Stimulated activated CD8-positive, alpha-beta memory T cell treated with anti-CD3 and anti-CD28 coated beads, Interleukin-7, amount 100 ng/mL, for 48 hours (primary cell): ENCODE results near the gene TLL2.

ENCODE experiments used
- DNase-seq, 2 donors: peaks; one replicate each; pipeline ENCODE4 v3.0.0-alpha.2; 2020; ENCODE audit warnings: low read depth in 1 of 2; ENCODE audit errors: extremely low read depth in 1 of 2

The TLL2 gene

DNA sequence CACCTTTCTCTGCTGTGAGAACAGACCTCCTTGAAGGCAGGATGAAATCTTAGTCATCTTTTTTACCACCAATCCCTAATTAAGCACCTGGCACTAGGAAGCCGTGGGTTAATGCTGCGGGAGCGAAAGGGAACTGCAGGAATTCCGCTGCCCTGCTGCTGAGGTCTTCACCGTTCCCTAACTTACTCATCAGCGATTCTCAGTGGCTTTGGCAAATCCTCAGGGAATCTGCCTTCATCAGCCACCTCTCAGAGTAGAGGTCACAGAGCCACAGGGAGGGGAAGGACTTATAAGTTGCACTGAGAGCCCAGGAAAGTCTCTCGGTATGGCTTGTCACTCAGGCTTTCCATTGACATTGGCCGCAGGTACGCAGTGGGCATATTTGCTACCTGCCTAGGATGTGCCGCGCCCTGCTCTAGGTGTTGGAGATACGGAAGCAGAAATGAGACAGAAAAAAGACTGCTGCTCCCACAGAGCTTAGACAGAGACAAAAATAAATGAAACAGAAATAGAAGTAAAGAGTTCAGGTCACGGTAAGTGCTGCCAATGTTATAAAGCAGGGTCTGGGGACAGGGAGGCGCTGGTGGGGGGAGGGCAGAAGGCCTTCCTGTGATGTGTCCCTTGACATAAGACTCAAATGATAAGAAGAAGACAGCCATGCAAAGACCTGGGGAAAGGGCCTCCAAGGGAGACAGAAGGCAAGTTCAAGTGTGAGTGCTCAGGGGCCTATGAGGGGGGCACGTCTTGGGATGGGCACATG is 82.3 kb downstream of the TLL2 start:
- no peak for DNase-seq

GRCh38 chr10:96427291-96427690 is 86.4 kb downstream of the TLL2 start:
- DNase-seq, result no peak

- no peak for DNase-seq
Measured at GRCh38 chr10:96422525-96422924, 91.2 kb downstream of the TLL2 start.

DNA sequence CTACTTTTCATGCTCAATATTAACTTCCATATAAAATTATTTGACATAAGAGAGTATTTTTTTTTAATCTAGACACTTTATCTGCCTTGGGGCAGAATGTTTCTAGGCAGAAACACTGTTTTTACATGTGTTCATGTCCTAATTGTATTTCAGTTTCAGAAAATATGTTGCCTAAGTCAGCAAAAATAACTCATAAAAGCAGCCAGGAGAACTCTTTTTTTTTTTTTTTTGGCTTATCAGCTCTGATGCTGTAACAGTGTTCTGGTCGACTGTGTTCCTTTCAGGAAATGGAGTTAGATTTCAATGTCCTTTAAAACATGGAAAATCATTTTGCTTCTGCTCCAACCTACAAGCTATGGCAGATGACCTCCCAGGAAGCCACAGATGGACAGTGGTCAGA is 91.7 kb downstream of the TLL2 start:
- DNase-seq, result no peak

GRCh38 chr10:96420228-96421009 is 93.3 kb downstream of the TLL2 start:
- DNase-seq, result no peak

GRCh38 chr10:96419351-96419750 is 94.4 kb downstream of the TLL2 start:
- DNase-seq, result no peak

- DNase-seq, result no peak
Measured at GRCh38 chr10:96418582-96418981, 95.1 kb downstream of the TLL2 start.

- DNase-seq, result no peak
Measured at GRCh38 chr10:96417441-96417840, 96.3 kb downstream of the TLL2 start.

DNA sequence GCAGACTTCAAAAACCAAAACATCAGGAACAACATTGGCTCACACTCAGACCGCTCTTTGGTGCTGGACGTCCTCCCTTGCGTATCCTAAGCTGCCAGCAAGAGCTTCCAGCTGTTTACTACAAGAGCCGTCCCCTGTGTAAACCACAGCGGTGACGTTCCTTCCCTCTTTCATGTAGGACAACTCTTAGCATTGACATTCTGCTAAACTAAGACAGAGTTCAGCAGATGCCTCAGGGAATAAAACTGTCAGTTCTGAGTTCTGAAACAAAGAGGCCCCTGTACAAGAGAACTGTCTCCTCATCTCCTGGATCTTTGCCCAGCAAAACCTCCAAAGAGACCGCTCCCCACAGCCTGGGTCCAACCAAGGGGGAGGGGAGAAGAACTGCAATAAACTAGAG is 97.1 kb downstream of the TLL2 start:
- no peak for DNase-seq

- DNase-seq, result no peak
Measured at GRCh38 chr10:96415891-96416554, 97.7 kb downstream of the TLL2 start.

DNA sequence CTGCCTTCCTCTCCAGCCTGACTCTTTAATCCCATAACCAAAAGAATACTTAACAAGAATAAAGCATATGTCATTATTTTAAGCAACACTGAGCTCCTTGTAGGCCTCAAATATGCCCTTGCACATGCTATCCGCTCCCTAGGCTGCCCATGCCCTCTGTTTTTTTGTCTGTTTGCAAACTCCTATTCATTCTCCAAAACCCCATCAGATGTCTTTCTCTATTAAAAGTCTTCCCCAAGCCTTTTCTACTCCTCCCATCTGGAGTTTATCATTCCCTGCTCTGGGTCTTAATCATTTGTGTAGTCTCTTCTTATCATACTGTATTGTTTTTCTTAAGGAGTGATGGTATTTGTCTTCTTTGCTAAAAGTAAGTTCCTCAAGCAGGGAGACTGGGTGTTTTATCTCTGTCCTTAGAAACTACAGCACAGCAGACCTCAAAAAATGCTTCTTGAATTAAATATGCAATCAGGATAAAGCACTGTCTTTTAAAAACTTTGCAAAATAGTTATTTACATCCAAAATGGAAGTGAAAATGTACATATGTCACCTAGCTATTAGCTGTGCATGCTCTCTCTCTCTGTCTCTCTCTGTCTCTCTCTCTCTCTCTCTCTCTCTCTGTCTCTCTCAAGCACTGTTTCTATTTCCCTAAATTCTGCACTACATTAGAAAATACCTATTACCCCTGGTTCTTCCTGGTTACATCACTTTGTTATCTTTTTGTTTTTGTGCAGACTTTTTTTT is 98.4 kb downstream of the TLL2 start:
- no peak for DNase-seq

GRCh38 chr10:96414303-96414702 is 99.4 kb downstream of the TLL2 start:
- no peak for DNase-seq

DNA sequence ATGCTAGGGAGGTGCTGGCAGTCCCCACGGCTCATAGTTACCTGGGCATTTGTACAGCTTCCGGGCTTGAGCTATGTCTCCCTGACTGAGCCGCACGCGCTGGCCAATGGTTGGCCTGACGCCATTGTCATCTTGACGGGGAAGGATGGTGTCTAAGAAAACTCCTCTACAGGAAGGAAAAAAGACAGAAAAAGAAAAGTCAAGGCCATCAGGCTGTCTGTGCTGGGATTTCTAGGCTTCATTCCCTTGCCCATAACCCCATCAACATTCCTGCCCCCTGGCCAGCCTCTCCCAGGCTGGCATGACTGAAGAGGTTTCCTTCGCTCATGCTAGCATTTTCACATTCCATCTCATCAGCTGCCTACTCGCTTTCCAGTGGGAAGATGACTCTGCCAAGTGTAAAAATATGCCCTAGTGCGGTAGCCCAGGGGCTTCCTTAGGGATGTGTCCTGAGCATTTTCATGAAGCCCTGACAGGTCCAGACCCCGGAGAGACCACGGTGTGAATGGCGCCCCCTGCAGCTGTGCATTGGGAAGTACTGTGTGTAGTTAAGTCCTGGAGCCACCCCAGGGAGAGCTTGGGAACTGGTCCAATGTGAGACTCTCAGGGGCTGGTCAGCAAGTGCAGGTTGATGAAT is 100.5 kb downstream of the TLL2 start:
- no peak for DNase-seq

GRCh38 chr10:96411716-96412320 is 101.9 kb downstream of the TLL2 start:
- no peak for DNase-seq

DNA sequence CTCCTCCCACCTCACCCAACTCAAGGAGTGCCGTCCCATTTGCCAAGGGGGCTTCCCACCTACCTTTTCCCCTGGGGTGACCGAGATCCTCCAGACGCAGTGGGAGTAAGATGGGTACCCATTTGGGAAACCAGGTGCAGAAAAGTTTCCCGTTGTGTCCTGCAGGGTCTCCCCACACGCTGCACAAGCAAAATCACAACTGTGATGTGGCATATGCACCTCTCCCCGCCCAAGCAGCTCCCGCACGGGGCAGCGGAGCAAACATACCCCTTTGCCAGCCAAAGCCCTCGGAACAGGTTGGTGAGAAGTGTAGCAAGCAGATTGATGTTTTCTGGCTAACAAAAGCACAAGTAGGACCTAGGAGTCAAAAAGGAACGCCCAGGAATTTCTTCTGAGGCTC is 103.4 kb downstream of the TLL2 start:
- DNase-seq, result no peak

- no peak for DNase-seq
Measured at GRCh38 chr10:96408201-96408600, 105.5 kb downstream of the TLL2 start.

DNA sequence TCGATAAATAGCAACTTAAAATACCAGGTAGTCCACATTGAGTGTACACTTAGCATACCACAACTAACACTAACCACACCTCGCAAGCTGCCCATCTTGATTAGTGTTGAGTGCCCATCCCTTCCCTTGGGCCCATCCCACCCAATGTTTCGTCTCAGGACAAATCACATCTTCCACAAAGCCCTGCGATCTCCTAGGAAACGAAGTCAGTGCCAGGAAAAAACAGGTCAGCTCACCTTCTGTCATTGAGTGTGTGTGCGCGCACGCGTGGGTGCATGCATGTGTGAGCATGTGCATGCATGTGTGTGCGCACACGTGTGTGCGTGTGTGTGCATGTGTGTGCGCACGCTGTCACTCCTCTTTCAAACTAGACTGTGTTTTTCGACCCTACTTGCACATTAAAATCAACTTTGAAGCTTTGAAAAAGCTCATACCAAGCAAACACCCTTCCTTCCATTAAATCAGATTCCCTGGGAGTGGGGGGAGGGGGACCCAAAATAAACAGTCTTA is 106.1 kb downstream of the TLL2 start:
- no peak for DNase-seq

DNA sequence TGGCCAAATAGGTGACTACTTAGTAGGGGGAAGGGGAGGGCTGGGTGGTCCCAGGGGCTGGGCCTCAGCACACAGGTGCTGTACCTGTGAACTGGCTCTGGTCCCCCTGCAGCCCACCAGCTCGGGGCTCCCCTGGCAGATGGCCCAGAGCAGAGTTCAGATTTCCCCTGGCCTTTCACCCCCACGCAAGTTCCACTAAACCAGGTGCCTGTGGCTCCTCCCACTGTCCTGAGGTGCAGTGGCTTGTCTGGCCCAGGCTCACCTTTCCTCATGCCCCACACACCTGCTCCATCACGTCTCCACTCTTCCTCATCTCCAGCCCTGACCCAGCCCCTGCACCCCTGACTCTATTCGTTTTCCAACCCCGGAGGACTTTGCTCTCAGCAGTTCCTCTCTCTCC is 107.6 kb downstream of the TLL2 start:
- no peak for DNase-seq

DNA sequence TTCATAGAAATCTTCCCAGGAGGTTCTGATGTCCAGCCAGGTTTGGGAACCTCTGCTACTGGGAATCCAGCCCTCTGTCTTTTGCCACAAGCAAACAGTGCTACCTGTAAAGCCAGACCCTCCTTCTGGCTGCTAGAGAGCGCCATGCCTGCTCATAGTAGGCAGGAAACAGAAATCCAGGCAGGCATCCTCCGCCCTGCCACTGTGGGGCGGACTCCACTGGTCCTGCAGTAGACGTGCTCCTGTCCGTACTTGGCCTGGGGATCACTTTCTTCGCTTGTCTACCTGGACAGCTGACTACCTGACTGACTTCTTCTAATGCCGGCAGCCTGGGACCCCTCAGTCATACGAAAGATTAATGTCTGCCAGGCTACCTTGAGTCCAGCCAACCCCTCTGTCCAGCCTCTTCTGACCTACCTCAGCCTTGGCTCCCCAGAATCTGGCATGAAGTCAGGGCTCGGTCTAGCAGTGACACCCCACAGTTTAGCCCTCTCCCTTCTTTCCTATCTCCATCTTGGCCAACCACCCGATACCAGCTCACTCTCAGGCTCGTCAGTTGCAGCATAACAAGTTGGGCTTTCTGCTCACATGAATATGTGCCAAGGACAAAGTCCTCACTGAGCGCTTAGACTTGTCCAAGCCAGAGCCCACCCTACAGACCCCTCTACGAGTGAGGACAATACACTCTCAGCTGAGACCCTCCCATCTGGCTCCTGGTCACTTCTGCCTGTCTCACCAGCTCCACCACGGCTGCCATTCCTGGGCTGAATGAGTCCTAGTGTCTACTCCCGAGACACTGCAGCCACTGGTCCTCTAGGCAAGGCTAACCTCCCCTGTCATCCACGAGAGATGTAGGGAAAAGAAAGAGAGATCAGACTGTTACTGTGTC is 111.1 kb downstream of the TLL2 start:
- DNase-seq, result no peak
